ENCODE data around the gene RAB4B.
A peak's percentile ranks its signal among the peaks of the same experiment; 100 is the strongest.
"Not testable (repeated sequence)": the region's sequence is repeated elsewhere in the genome, so short reads cannot be mapped to it uniquely, and the experiment has no call there.

The RAB4B gene

DNA sequence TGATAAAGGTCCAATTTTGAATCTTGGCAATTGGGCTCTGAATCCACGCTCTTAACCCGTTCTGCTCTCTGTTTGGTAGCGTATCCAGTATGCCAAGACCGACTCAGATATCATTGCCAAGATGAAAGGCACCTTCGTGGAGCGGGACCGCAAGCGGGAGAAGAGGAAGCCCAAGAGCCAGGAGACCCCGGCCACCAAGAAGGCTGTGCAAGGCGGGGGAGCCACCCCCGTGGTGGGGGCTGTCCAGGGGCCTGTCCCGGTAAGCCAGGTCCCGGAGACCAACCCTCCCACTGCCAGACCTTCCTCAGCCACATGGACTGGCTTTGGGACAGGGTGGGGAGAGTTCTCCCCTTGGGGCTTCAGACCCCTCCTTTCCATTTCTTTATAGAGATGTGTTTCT is 18.7 kb upstream of the RAB4B start:
- TF ChIP-seq CTCF (IDR thresholded peaks at IDR 0.05; ENCODE audit: insufficient read depth, low read depth, low read length, missing control alignments): no peak
- no peak overlapping the region for H3K4me3 ChIP-seq (ENCODE audit: low read depth, low read length)

DNA sequence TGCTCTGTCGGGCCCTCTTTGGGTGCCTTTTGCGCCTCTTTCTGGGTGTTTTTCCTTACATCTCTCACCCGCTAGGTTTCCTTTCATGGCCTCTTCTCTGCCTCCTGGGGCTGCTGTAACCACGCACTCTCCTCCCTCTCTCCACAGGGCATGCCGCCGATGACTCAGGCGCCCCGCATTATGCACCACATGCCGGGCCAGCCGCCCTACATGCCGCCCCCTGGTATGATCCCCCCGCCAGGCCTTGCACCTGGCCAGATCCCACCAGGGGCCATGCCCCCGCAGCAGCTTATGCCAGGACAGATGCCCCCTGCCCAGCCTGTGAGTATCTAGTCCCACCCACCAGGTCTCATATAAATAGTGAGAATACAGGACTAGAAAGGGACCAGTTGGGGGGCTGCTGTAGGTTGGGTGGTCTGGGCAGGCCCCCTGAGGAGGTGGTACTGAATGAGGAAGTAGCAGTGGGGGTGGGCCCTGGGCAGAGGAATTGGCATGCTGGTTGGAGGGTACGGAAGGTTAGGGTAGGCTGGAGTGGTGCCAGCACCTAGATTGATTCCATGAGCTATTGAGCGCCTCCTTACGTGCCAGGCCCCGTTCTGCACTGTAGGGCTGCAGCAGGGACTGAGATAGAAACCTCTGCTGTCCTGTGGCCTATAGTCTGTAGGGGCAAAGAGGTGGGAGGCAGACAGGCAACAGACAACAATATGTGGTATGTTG is 15.1 kb upstream of the RAB4B start:
- no peak for TF ChIP-seq CTCF (IDR thresholded peaks at IDR 0.05; ENCODE audit: insufficient read depth, low read depth, low read length, missing control alignments)
- DNase-seq (ENCODE audit: low read depth): no peak
- no peak overlapping the region for H3K4me3 ChIP-seq (ENCODE audit: low read depth, low read length)

More for the DNA sequence above, 18.7 kb upstream of the RAB4B start:
- DNase-seq (ENCODE audit: low read depth): no peak

DNA sequence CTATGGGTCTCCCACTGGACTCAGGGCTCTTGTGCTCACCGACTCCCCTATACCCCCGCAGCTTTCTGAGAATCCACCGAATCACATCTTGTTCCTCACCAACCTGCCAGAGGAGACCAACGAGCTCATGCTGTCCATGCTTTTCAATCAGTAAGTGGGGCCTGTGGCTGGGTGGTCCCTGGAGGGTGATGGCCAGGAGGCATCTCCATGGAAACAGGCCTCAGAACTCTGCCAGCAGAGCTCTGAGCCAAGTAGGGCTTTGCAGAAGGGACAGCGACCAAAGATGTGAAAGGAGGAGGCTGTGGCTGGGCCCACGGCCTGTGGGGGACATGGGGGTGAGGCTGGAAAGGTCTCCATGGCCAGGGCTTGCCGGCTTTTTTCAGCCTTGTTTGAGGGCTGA is 14.5 kb upstream of the RAB4B start:
- no peak for TF ChIP-seq CTCF (IDR thresholded peaks at IDR 0.05; ENCODE audit: insufficient read depth, low read depth, low read length, missing control alignments)
- no peak overlapping the region for H3K4me3 ChIP-seq (ENCODE audit: low read depth, low read length)
- no peak for DNase-seq (ENCODE audit: low read depth)

- DNase-seq (ENCODE audit: low read depth): no peak
- TF ChIP-seq CTCF (IDR thresholded peaks at IDR 0.05; ENCODE audit: insufficient read depth, low read depth, low read length, missing control alignments): no peak
- no peak overlapping the region for H3K4me3 ChIP-seq (ENCODE audit: low read depth, low read length)
Observed at GRCh38 chr19:40763963-40764362, 14.1 kb upstream of the RAB4B start.

- H3K4me3 ChIP-seq (ENCODE audit: low read depth, low read length); DNase-seq (ENCODE audit: low read depth): not testable (repeated sequence)
Observed at GRCh38 chr19:40766385-40766784, 11.7 kb upstream of the RAB4B start.

- DNase-seq (ENCODE audit: low read depth): no peak
- no peak overlapping the region for H3K4me3 ChIP-seq (ENCODE audit: low read depth, low read length)
- TF ChIP-seq CTCF (IDR thresholded peaks at IDR 0.05; ENCODE audit: insufficient read depth, low read depth, low read length, missing control alignments): no peak
Observed at GRCh38 chr19:40768869-40769268, 9.2 kb upstream of the RAB4B start.

DNA sequence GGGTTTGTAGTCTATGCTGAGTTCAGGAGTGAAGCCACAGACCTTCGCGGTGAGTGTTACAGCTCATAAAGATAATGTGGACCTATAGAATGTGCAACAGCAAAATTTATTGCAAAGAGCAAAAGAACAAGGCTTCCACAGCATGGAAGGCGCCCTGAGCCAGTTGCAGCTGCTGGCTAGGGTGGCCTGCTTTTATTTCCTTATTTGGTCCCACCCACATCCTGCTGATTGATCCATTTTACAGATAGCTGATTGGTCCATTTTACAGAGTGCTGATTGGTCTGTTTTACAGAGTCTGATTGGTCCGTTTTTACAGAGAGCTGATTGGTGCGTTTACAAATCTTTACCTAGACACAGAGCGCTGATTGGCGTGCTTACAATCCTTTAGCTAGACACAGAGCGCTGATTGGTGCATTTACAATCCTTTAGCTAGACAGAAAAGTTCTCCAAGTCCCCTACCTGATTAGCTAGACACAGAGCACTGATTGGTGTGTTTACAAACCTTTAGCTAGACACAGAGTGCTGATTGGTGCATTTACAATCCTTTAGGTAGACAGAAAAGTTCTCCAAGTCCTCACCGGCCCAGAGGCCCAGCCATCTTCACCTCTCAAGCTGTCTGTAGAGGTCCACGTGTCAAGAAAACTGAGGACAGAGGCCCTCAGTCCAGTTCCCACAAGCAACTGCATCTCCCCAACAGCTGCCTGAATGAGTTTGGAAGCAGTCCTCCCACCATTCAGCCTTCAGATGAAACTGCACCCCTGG is 6.8 kb upstream of the RAB4B start:
- not testable (repeated sequence) for H3K4me3 ChIP-seq (ENCODE audit: low read depth, low read length)
- DNase-seq (ENCODE audit: low read depth): peak; percentile 28

Measured in GM12865 (cell line).